ENCODE measurements around the gene MAVS. TPM values are rescaled to one million over a fixed set of nuclear protein-coding genes. Genes with fewer than 3 reads are reported as not detected.

Gene MAVS
- total and polyA plus RNA-seq, 9 of the 15 experiments (the other 6 are each of a cell fraction or from before 2014, with no cell fraction given): 1.6 to 22.0 (median 11.3) TPM

DNA sequence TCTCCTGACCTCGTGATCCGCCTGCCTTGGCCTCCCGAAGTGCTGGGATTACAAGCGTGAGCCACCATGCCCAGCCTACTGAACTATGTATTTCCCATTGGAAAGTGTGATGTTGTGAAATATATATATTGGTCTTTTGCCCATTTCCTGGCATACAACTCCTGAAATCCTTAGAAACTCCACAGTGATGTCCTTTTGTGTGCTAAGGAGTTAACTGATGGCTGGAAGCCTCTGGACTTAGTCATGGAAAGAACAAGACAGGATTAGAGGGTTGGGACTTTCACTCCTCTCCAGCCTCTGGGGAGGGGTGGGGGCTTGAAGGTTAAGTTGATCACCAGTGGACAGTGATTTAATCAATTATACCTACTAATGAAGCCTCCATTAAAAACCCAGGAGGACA is 49.7 kb downstream of the MAVS start:
- peaks cover 4% of the 10 kb centered on the region for H3K9me1 ChIP-seq (ENCODE audit: control insufficient read depth, insufficient read depth, low read length)
- WGBS (ENCODE audit: insufficient coverage, low coverage, missing lambda C conversion rate): 67% methylated on average over 1 of the region's 4 CpGs
- H3K4me3 ChIP-seq: no peak overlapping the region
- H3K4me1 ChIP-seq (replicated peaks in 1 of 2; ENCODE audit: control insufficient read depth in 2 of 2, insufficient read depth in 2 of 2, low read length in 2 of 2): peaks cover 22 to 24% of the 10 kb centered on the region in 2 experiments
- no peak overlapping the region for H3K27ac ChIP-seq (ENCODE audit: extremely low read depth, low read depth, low read length)
- ChIA-PET POLR2A (interaction anchor here (1.9 kb wide), 1 partner anchor 14 kb away, joined by 5 read pairs; no protein-coding TSS in a partner anchor), CTCF (ENCODE audit: low intra/inter-chr PET ratio) (no interaction called here)
- no peak overlapping the region for H3K4me2 ChIP-seq (ENCODE audit: insufficient read depth, low read length)
- intact Hi-C loops (cut with micrococcal nuclease): no loop called here
- TF ChIP-seq ZNF780A (CRISPR knock-in tag; IDR thresholded peaks at IDR 0.05) (no peak), ZNF445 (CRISPR knock-in tag; IDR thresholded peaks at IDR 0.05; ENCODE audit: low read depth) (no peak), CBFB (CRISPR knock-in tag; IDR thresholded peaks at IDR 0.05) (no peak), MCM7 (IDR thresholded peaks at IDR 0.05) (no peak), HDGF (IDR thresholded peaks at IDR 0.05) (no peak), ZSCAN32 (CRISPR knock-in tag; IDR thresholded peaks at IDR 0.05) (no peak)
- FAIRE-seq (no peak), DNase-seq (ENCODE audit: extremely low read depth in 1 of 4, low spot score in 3 of 4) (no peak), ATAC-seq (peak; percentile 4; the same call in 1 of the 3 replicates)
- H3K36me3 ChIP-seq (ENCODE audit: control insufficient read depth, insufficient read depth, low read length): peaks cover 44% of the 10 kb centered on the region
- H3K9ac ChIP-seq (ENCODE audit: insufficient read depth in 1 of 2, low read depth in 2 of 2, low read length in 2 of 2): no peak overlapping the region; a peak in 1 of 4 replicates
- H4K20me1 ChIP-seq (replicated peaks; ENCODE audit: control insufficient read depth, insufficient read depth, low read length): peaks cover 49% of the 10 kb centered on the region
- no peaks in the 10 kb centered on the region for H3K27me3 ChIP-seq (ENCODE audit: control insufficient read depth in 2 of 2, insufficient read depth in 2 of 2, low read length in 2 of 2)
- H2AFZ ChIP-seq (ENCODE audit: low read depth, low read length): no peak overlapping the region
- no peaks in the 10 kb centered on the region for H3K9me3 ChIP-seq (replicated peaks; ENCODE audit: control insufficient read depth, insufficient read depth, low read depth, low read length)
- in situ Hi-C loops (cut with MboI): no loop called here
- H3K79me2 ChIP-seq (ENCODE audit: control insufficient read depth, insufficient read depth, low read length): peaks cover 99% of the 10 kb centered on the region
- BruUV-seq (replicated peaks): no TSS peak
